Measurements from ENCODE around the gene RAI1.

DNA sequence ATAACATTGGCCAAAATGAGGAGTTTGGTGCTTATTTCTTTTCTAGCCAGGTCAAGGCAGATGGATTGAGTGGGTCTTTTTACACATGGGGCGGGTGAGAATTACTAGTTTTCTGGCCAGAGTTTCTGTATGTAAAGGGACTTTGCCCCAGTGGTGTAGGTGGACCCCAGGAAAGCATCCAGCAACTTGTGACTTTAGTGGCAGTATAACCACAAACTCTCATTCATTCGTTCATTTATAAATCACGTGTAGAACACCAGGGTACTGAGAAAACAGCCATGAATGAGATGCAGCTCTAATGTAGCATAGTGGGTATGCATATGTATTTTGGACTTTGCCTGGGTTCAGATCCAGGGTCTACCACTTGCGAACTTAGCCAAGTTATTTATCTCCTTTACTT, 8.1 kb downstream of the RAI1 start:
- TF ChIP-seq POLR2A (IDR thresholded peaks at IDR 0.05; ENCODE audit: low read depth, low read length) (no peak), TAF1 (IDR thresholded peaks at IDR 0.05; ENCODE audit: borderline replicate concordance, low read depth, low read length) (no peak)
